GM12892 (cell line): ENCODE results near the gene IFFO2.
A peak's percentile ranks its signal among the peaks of the same experiment; 100 is the strongest.

Experiments used
- DNase-seq: peaks from one replicate; pipeline ENCODE4 v3.0.0; 2011; ENCODE audit not compliant: insufficient read length
- FAIRE-seq: peaks from 2 replicates; lab custom pipeline; 2011; peaks lifted over from hg19 to GRCh38; lab: Jason Lieb, UNC
- POLR2A ChIP-seq: IDR thresholded peaks from 2 replicates; pipeline ENCODE4 v1.6.1; 2011; ENCODE audit warnings: low read depth, low read length, control low read depth
- POLR2AphosphoS5 ChIP-seq: IDR thresholded peaks from 2 replicates; pipeline ENCODE4 v1.6.1; 2011; ENCODE audit warnings: low read depth, low read length, control low read depth
- TAF1 ChIP-seq: IDR thresholded peaks from 2 replicates; pipeline ENCODE4 v1.6.1; 2011; ENCODE audit warnings: low read depth, mild to moderate bottlenecking, control low read depth, low read length, borderline replicate concordance

IFFO2 gene

DNA sequence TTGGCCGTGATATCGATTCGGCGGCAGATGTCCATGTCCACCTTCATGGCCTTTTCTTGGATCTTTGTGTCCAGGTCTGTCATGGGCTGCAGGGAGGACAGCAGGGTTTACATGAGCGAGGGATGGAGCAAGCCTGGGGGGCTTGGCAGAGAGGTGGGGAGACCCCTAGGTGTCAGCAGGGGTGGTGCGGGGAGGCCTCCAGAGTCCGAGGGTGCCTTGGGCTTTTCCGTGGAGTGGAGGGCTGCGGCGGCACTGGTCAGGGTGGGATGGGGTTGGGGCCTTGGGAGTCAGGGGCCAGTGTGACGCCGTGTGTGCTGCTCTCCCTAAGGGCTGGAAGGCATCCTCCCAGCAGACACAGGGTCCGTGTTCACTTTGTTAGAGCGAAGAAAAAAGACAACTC lies 38.1 kb downstream of the IFFO2 start:
- DNase-seq (no peak), FAIRE-seq (no peak)
- no peak for TF ChIP-seq POLR2AphosphoS5
- TF ChIP-seq TAF1 = no peak
- no peak for TF ChIP-seq POLR2A

- no peak for TF ChIP-seq POLR2AphosphoS5
- no peak for TF ChIP-seq TAF1
- TF ChIP-seq POLR2A = no peak
- DNase-seq (no peak), FAIRE-seq (no peak)
Observed at GRCh38 chr1:18917071-18917799, 39.2 kb downstream of the IFFO2 start.

DNA sequence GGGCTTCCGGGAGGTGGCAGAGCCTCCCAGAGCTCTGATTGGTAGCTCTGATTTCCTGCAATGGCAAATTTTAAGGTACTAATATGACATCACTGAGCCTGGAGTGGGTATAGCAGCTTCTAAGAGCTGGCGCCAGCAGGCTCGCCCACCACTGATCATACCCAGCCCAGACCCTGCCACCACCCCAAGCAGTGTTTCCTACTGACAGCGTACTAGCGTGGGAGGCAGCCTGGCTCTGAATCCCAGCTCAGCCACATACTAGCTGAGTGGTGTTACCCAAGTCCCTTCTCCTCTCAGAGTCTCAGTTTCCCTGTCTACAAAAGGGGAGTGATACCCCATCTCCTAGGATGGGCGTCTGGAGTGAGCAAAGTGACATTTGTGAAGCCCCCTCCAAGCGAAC lies 41.1 kb downstream of the IFFO2 start:
- FAIRE-seq (no peak), DNase-seq (no peak)
- no peak for TF ChIP-seq TAF1
- TF ChIP-seq POLR2AphosphoS5 = no peak
- TF ChIP-seq POLR2A = no peak

GRCh38 chr1:18913065-18913835 lies 43.2 kb downstream of the IFFO2 start:
- TF ChIP-seq POLR2AphosphoS5 (no peak), POLR2A (no peak), TAF1 (no peak)
- DNase-seq (peak; percentile 96), FAIRE-seq (peak; percentile 74)

DNA sequence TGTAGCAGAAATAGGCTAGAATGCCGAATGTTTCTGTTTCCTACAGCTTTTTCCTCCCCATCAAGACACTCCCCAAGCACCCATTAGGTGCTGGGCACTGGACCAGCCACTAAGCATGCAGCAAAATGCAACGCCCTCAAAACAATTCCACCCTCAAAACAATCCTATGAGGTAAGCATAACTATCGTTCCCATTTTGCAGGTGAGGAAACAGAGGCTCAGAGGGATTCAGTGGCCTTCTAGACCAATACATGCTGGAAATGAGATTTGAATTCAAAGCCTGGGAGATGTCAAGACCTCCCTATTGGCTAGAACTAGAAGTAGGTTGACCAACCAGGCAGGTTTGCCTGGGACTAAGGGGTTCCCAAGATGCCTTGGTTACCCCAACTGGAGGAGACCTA lies 43.9 kb downstream of the IFFO2 start:
- FAIRE-seq (no peak), DNase-seq (no peak)
- no peak for TF ChIP-seq TAF1
- no peak for TF ChIP-seq POLR2AphosphoS5
- no peak for TF ChIP-seq POLR2A

DNA sequence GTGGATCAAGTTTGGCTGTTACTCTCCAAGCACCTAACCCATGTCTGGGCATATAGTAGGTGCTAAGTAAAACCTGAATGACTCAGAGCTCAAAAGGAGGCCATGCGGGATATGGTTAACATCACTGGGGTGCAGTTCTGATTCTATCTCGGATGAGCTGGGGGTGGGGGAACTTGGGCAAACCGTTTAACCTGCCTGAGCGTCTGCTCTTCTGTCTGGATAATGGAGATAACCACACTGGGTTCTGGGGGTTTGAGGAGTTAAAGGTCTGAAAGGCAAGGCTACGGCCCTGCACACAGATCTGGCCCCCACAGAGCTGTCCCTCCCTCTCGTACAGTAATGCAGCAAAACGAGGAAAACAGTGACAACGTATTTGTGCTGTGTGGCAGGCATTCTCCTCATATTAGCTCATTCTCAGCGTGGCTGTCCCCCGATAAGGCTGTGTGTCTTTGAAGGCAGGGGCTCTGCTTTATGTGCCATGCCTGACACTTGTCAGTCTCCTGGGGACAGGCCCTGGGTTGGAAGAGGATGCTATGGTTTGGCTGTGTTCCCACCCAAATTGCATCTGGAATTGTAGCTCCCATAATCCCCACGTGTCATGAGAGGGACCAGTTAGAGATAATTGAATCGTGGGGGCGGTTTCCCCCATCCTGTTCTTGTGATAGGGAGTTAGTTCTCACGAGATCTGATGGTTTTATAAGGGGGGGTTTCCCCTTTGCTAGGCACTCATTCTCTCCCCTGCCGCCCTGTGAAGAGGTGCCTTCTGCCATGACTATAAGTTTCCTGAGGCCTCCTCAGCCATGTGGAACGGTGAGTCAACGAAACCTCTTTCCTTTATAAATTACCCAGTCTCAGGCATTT lies 47.3 kb downstream of the IFFO2 start:
- DNase-seq (no peak), FAIRE-seq (no peak)
- TF ChIP-seq POLR2AphosphoS5 (no peak), TAF1 (no peak), POLR2A (no peak)

DNA sequence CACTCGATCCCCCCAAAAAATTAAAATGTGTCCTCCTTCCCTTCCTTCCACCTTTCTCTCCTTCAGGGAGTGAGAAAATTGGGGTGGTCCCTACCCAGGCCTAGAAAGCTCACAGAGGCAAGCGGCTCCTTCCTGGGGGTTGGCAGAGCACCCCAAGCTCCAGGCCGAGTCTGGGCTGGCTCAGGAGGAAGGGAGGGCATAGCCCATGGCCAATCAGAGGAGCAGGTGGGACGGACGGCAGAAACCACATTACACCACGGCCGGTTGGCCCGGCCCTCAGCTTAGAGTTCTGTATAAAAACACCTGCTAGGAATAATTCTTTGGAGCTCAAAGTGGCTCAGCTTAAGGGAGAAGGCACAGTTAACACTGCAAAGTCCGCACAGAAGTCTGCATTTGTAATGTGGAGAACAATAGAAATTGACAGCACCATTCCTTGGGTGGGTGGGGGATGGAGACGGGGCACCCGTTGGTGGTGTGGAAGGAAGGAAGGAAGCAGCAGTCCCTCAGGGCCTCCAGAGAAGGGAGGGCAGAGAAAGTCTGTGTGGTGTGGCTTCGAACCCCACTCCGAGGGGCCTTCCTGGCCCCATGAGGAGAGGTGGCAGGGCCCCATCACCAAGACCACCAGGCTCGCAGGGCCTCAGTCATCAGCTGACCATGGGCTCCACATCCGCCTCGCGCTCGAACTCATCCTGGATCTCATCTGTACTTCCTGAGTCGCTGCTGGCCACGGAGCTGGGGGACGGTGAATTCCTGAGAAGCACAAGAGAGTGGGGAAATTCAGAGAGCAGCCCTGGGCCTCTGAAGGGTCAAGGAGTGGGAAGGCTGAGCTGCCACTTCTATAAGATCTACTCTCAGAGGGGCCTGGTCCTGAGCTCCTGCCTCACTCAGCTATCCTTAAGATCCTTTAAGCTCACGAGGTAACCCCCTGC lies 48.3 kb downstream of the IFFO2 start:
- TF ChIP-seq TAF1 (no peak), POLR2AphosphoS5 (no peak), POLR2A (no peak)
- DNase-seq (no peak), FAIRE-seq (peak; percentile 40)

DNA sequence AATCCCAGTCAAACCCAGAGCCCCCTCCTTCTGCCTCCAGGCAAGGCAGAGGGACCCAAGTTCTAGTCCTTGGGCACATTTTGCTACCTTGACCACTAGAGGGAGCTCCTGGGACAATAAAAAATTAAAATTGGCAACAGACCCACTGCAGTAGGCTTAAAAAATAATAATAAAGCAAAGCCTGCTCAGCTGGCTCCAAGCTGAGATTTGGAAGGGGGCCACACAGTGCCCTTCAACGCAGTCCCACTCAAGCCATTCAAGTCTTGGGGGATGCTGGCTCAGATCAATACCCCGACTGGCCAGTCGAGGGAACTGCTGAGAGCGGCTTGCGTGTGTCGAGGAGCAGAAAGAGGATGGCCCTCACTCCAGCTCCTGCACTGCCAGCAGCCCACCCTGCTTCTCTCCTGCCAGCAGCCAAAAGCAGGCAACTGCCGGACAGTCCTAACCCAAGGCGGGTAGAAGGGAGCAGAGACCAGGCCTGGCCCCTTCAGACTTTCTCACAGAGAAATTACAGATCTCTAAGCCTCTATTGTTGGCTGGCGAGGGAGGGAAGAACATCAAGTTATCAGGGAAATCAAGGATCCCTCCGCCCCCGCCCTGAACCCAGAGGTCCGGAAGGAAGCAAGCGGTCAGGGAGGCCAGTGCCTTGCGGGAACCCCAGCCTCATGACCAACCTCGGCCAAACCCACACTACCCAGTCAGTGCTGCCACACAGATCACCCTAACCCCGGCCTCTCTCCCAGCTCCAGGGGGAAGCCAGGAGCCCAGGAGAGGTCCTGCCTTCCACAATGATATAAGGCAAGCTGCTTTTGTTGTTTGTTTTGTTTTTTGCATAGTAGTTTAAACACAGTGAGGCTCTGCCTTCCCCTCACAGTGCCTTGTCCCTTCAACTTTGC lies 49.2 kb downstream of the IFFO2 start:
- FAIRE-seq (peak; percentile 71), DNase-seq (peak; percentile 59)
- TF ChIP-seq POLR2AphosphoS5 (no peak), TAF1 (no peak), POLR2A (no peak)

DNA sequence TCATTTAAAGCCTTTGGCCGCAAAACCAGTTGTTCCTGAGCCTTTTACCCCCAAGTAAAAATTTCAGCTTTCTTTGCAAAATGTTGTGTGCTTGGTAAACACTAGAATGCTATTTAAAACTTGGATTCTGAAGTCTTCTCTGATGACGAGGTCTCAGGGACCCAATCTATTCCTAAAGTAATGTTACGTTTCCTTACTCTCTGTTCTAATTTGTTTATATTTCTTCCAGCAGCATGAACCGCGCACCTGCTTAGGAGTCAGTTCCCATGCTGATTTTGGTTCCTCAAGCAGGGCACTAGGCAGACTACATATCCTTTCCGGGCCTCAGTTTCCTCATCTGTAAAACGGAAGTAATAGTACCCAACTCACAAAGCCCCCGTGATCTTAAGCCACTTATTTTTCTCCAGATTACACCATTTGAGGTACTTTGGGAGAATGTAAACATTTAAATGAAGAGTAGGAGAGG lies 53.2 kb downstream of the IFFO2 start:
- DNase-seq (no peak), FAIRE-seq (peak; percentile 73)
- TF ChIP-seq POLR2A (no peak), TAF1 (no peak), POLR2AphosphoS5 (no peak)
